Natural killer cell treated with Interleukin-12 subunit alpha and Interleukin-12 subunit beta and Interleukin-15 and Interleukin-18, amount 100 ng/mL, for 72 hours (primary cell): ENCODE results near the gene TMED3. TPM values are rescaled to one million over a fixed set of nuclear protein-coding genes. Genes with fewer than 3 reads are reported as not detected.

ENCODE experiments used
- ATAC-seq, 2 donors: fragments of 150-1000 bp; cut with Tn5 transposase in 1 of 2; sonication (Bioruptor Pico), chemical (Tn5 transposase) in 1 of 2; 2 replicates each; pipeline ENCODE4 v1.10.0; 2021
- DNase-seq: peaks from one replicate; pipeline ENCODE4 v3.0.0; 2022; ENCODE audit warnings: low spot score
- H3K27ac Mint-ChIP-seq, 2 donors: 1 replicate in 1 of 2; 2 replicates in 1 of 2; pipeline ENCODE4 v1.8.0; 2022; ENCODE audit warnings: mixed read lengths in 2 of 2, mild to moderate bottlenecking in 1 of 2, moderate library complexity in 1 of 2
- H3K27me3 Mint-ChIP-seq, 2 donors: 1 replicate in 1 of 2; 2 replicates in 1 of 2; pipeline ENCODE4 v1.8.0; 2022; ENCODE audit warnings: mixed read lengths in 2 of 2
- H3K36me3 Mint-ChIP-seq: one replicate; pipeline ENCODE4 v1.8.0; 2022; ENCODE audit warnings: mixed read lengths
- H3K4me1 Mint-ChIP-seq, 2 donors: 1 replicate in 1 of 2; 2 replicates in 1 of 2; pipeline ENCODE4 v1.8.0; 2022; ENCODE audit warnings: low read depth in 2 of 2, mixed read lengths in 2 of 2, mild to moderate bottlenecking in 1 of 2
- H3K4me3 Mint-ChIP-seq: one replicate; pipeline ENCODE4 v1.8.0; 2022; ENCODE audit warnings: mixed read lengths
- H3K9me3 Mint-ChIP-seq: 2 replicates; pipeline ENCODE4 v1.8.0; 2022; ENCODE audit warnings: mixed read lengths
- total RNA-seq, 2 donors: library from RNA; stranded (reverse); gene quantifications; one replicate each; pipeline ENCODE4 v1.2.3, GENCODE V29; 2022

Gene TMED3
- total RNA-seq, 2 donors from 2014 or later: 60.2 to 68.7 TPM

DNA sequence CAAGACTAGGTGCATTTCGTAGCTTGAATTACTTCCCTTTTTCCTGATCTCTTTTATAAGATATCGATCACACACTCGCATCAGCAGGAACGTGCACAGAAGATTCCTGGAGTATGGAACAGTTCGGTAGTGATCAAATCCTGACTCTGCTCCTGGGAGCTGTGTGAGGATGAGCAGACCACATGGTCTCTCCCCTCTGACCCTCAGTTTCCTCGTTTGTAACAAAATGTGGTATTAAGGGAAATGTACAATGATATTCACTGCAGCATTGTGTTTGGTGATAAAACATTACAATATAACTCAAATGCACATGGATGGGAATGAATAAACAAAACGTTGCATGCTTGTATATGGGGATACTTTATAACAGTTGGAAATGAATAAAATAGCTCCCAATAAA lies 26.7 kb downstream of the TMED3 start:
- Mint-ChIP-seq H3K36me3 (no peaks in the 10 kb centered on the region), H3K9me3 (no peaks in the 10 kb centered on the region), H3K4me1 (peaks cover 10 to 21% of the 10 kb centered on the region in 2 donors), H3K27me3 (no peaks in the 10 kb centered on the region), H3K4me3 (no peak overlapping the region), H3K27ac (no peak overlapping the region)
- DNase-seq: no peak
- ATAC-seq: no peak

- Mint-ChIP-seq H3K4me3 (no peak overlapping the region), H3K27me3 (no peaks in the 10 kb centered on the region), H3K4me1 (peaks cover 10 to 21% of the 10 kb centered on the region in 2 donors), H3K27ac (no peak overlapping the region), H3K36me3 (no peaks in the 10 kb centered on the region), H3K9me3 (no peaks in the 10 kb centered on the region)
- DNase-seq (no peak), ATAC-seq (peak in 1 of 2 donors; percentile 43)
Observed at GRCh38 chr15:79339588-79340314, 28.8 kb downstream of the TMED3 start.

GRCh38 chr15:79340315-79340602 lies 29.3 kb downstream of the TMED3 start:
- no peaks in the 10 kb centered on the region for H3K9me3 Mint-ChIP-seq
- no peaks in the 10 kb centered on the region for H3K27me3 Mint-ChIP-seq
- no peak overlapping the region for H3K4me3 Mint-ChIP-seq
- H3K4me1 Mint-ChIP-seq: peaks cover 10 to 21% of the 10 kb centered on the region in 2 donors
- ATAC-seq (no peak), DNase-seq (no peak)
- H3K36me3 Mint-ChIP-seq: no peaks in the 10 kb centered on the region
- no peak overlapping the region for H3K27ac Mint-ChIP-seq

DNA sequence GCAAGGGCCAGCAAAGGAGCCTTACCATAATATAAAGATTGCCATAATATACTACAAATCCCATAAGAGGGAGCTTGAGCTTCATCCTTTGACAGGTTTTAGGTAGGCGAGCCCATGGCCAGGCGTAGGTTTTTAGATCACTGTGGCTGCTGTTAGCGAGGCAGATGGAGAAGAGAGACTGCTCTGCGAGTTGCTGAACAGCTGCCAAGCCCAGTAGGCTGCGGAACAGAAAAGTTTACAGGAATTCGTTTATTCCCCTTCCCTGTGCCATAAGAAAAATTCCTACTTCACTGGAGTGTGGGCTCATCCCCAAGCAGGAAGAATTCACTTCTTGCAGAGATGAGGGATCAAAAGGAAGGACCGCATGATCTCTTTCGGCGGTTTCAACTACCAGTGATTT lies 30.5 kb downstream of the TMED3 start:
- no peak for ATAC-seq
- Mint-ChIP-seq H3K27ac (no peak overlapping the region), H3K9me3 (no peaks in the 10 kb centered on the region), H3K36me3 (no peaks in the 10 kb centered on the region), H3K27me3 (no peaks in the 10 kb centered on the region), H3K4me1 (peaks cover 10 to 20% of the 10 kb centered on the region in 2 donors), H3K4me3 (no peak overlapping the region)
- no peak for DNase-seq

GRCh38 chr15:79349525-79349924 lies 38.6 kb downstream of the TMED3 start:
- no peak for ATAC-seq
- H3K27ac Mint-ChIP-seq: no peak overlapping the region
- no peak for DNase-seq
- no peaks in the 10 kb centered on the region for H3K4me1 Mint-ChIP-seq
- no peaks in the 10 kb centered on the region for H3K36me3 Mint-ChIP-seq
- H3K4me3 Mint-ChIP-seq: no peak overlapping the region
- no peaks in the 10 kb centered on the region for H3K27me3 Mint-ChIP-seq
- no peaks in the 10 kb centered on the region for H3K9me3 Mint-ChIP-seq

GRCh38 chr15:79352206-79352605 lies 41.3 kb downstream of the TMED3 start:
- Mint-ChIP-seq H3K36me3 (no peaks in the 10 kb centered on the region), H3K27ac (no peak overlapping the region), H3K9me3 (no peaks in the 10 kb centered on the region), H3K4me3 (no peak overlapping the region), H3K4me1 (no peaks in the 10 kb centered on the region), H3K27me3 (no peaks in the 10 kb centered on the region)
- ATAC-seq: no peak
- DNase-seq: no peak

DNA sequence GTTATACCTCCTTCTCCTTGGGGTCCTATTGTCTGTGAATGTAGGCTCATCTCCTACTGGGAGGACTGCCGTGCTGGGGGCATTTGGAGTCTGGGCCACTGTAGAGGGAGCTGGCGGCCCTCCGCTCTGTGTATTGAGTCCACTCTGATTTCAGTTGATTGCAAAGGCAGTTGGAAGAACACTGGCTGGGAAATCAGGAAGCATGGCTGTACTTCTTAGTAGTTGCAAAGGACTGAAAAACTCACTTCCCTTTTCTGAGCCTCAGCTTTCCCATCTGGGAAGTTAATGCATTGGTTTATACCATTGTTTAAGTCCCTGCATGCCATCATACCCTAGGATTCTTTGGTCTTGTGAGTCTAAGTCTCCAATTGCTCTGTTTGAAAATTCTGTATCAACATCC lies 46.7 kb downstream of the TMED3 start:
- Mint-ChIP-seq H3K4me3 (no peak overlapping the region), H3K27ac (no peak overlapping the region), H3K36me3 (peaks cover 1% of the 10 kb centered on the region), H3K4me1 (no peaks in the 10 kb centered on the region), H3K27me3 (no peaks in the 10 kb centered on the region), H3K9me3 (no peaks in the 10 kb centered on the region)
- no peak for ATAC-seq
- DNase-seq: no peak

GRCh38 chr15:79358069-79358468 lies 47.2 kb downstream of the TMED3 start:
- DNase-seq (no peak), ATAC-seq (no peak)
- H3K27ac Mint-ChIP-seq: no peak overlapping the region
- H3K36me3 Mint-ChIP-seq: peaks cover 5% of the 10 kb centered on the region
- no peaks in the 10 kb centered on the region for H3K27me3 Mint-ChIP-seq
- no peaks in the 10 kb centered on the region for H3K4me1 Mint-ChIP-seq
- H3K4me3 Mint-ChIP-seq: no peak overlapping the region
- H3K9me3 Mint-ChIP-seq: no peaks in the 10 kb centered on the region

- no peak overlapping the region for H3K27ac Mint-ChIP-seq
- ATAC-seq (no peak), DNase-seq (no peak)
- H3K27me3 Mint-ChIP-seq: no peaks in the 10 kb centered on the region
- peaks cover 5% of the 10 kb centered on the region for H3K36me3 Mint-ChIP-seq
- H3K4me3 Mint-ChIP-seq: no peak overlapping the region
- no peaks in the 10 kb centered on the region for H3K9me3 Mint-ChIP-seq
- no peaks in the 10 kb centered on the region for H3K4me1 Mint-ChIP-seq
Observed at GRCh38 chr15:79364571-79365240, 53.8 kb downstream of the TMED3 start.

DNA sequence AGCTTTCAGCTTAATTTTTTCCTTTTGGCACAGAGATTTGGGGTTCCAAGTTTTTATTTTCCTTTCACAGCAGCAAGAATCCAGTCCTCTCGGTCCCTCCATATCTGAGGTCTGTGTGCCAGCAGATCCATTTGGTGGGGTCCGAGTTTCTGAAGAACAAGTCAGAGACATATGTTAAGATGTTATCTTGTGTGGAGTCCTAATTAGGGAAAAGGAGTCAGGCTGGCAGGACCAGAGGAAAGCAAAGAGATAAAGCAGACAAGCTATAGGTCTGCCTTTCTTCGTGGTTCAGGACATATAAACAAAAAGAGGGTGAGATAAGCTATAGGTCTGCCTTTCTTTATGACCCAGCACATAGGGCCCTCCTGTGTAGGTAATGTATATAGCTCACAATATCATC lies 54.9 kb downstream of the TMED3 start:
- no peaks in the 10 kb centered on the region for H3K9me3 Mint-ChIP-seq
- no peaks in the 10 kb centered on the region for H3K27me3 Mint-ChIP-seq

DNA sequence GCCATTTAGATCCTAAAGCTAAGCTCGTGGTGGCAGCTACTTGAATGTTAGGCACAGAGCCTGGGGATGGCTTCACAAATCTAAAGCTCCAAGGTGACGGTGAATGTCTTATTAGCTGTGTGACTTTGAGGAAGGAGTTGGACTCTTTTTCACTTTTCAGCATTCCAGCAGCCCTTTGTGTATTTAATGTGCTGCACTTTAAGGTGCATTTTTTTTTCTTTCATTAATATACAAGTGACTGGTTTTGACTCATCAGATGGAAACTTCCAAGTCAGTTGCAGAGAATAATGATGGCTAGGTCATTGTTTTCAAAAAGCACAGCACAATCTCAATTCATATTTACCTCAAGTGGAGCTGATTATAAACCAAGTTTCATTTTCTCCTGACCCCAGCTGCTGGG lies 55.8 kb downstream of the TMED3 start:
- Mint-ChIP-seq H3K9me3 (no peaks in the 10 kb centered on the region), H3K27me3 (no peaks in the 10 kb centered on the region), H3K4me3 (no peak overlapping the region), H3K4me1 (no peaks in the 10 kb centered on the region), H3K36me3 (peaks cover 5% of the 10 kb centered on the region), H3K27ac (no peak overlapping the region)
- DNase-seq (no peak), ATAC-seq (no peak)

More for the DNA sequence above, 54.9 kb downstream of the TMED3 start:
- ATAC-seq: no peak
- Mint-ChIP-seq H3K4me1 (no peaks in the 10 kb centered on the region), H3K4me3 (no peak overlapping the region), H3K36me3 (peaks cover 5% of the 10 kb centered on the region), H3K27ac (no peak overlapping the region)
- DNase-seq: no peak

GRCh38 chr15:79370716-79371115 lies 59.8 kb downstream of the TMED3 start:
- Mint-ChIP-seq H3K4me1 (no peaks in the 10 kb centered on the region), H3K36me3 (no peaks in the 10 kb centered on the region), H3K27me3 (no peaks in the 10 kb centered on the region), H3K9me3 (no peaks in the 10 kb centered on the region), H3K4me3 (no peak overlapping the region), H3K27ac (no peak overlapping the region)
- DNase-seq: no peak
- no peak for ATAC-seq

GRCh38 chr15:79371591-79371990 lies 60.7 kb downstream of the TMED3 start:
- Mint-ChIP-seq H3K36me3 (no peaks in the 10 kb centered on the region), H3K9me3 (no peaks in the 10 kb centered on the region), H3K4me3 (no peak overlapping the region), H3K4me1 (no peaks in the 10 kb centered on the region), H3K27me3 (no peaks in the 10 kb centered on the region), H3K27ac (no peak overlapping the region)
- DNase-seq (no peak), ATAC-seq (no peak)

- no peaks in the 10 kb centered on the region for H3K36me3 Mint-ChIP-seq
- no peaks in the 10 kb centered on the region for H3K4me1 Mint-ChIP-seq
- no peaks in the 10 kb centered on the region for H3K27me3 Mint-ChIP-seq
- no peak overlapping the region for H3K27ac Mint-ChIP-seq
- no peaks in the 10 kb centered on the region for H3K9me3 Mint-ChIP-seq
- H3K4me3 Mint-ChIP-seq: no peak overlapping the region
- ATAC-seq (no peak), DNase-seq (no peak)
Observed at GRCh38 chr15:79372428-79372827, 61.5 kb downstream of the TMED3 start.
